HG02759 (cell line): ENCODE measurements around the gene TRAPPC3L.
A peak's percentile ranks its signal among the peaks of the same experiment; 100 is the strongest.

Source experiments
- ATAC-seq: cut with Tn5 transposase; IDR thresholded peaks from one replicate; pipeline ENCODE4 v1.9.1; 2021; ENCODE audit warnings: mild to moderate bottlenecking, moderate library complexity; ENCODE audit not compliant: unreplicated experiment

TRAPPC3L gene

GRCh38 chr6:116545651-116546050, at the start of gene TRAPPC3L:
Gene TRAPPC3L, minus strand, starts transcription at chr6:116545684. Its CDS starts 170 bp downstream, at chr6:116545514.
- no peak for ATAC-seq

DNA sequence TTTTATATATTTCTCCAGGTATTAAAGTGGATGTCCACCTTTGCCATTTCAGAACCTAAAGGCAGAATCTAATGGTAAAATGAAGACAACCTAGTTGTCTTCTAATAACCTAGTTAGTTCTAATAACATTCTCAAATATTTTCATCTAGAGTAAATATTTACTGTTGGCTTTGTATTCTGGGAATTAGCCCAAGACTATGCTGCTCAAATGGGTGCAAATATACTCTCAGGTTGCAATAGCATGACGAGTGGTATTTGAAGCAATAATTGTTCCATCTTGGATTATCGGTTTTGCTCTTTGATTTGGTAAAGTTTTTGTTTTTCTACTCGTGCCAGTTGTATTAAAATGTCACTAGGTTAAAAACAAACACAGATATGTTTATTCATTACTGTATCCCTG, 49.8 kb upstream of the TRAPPC3L start:
- no peak for ATAC-seq

GRCh38 chr6:116586738-116587137, 41.3 kb upstream of the TRAPPC3L start:
- ATAC-seq: no peak

DNA sequence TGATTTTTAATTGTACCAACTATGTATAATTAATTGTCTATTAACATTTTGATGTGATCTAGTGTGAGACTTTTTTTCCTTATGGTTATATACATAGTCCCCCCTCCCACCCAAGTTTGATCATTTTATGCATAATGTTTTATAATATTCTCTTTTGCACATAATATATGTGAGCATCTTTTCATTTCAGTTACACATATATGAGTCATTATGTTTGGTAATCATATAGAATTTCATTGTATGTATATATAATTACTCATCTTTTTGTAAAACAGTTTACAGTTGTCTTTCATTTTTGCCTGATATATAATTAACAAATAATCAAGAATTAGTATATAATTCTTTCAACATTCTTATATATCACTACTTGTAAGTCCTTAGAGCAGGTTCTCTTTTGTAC, 40.8 kb upstream of the TRAPPC3L start:
- ATAC-seq: no peak

- ATAC-seq: no peak
Observed at GRCh38 chr6:116580198-116580597, 34.7 kb upstream of the TRAPPC3L start.

GRCh38 chr6:116579143-116579542, 33.7 kb upstream of the TRAPPC3L start:
- no peak for ATAC-seq

DNA sequence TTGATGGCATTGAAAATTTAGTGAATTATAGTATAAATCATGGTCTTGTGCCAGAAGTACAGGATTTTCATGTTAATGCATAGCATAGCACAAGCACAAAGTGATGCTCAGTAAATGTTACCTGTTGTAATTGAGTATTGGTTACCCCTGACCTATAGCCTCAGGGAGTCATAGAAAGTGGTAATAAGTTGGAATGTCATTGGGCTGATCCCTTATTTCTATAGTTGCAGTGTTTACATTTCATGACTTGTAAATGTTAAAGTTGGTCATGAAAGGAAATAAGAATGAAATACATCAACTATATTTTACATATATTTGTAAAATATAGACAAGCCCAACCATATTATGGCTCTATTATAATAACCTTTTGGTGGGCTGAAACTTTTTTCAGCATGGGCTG, 32.9 kb upstream of the TRAPPC3L start:
- no peak for ATAC-seq

- no peak for ATAC-seq
Observed at GRCh38 chr6:116577486-116577885, 32.0 kb upstream of the TRAPPC3L start.

DNA sequence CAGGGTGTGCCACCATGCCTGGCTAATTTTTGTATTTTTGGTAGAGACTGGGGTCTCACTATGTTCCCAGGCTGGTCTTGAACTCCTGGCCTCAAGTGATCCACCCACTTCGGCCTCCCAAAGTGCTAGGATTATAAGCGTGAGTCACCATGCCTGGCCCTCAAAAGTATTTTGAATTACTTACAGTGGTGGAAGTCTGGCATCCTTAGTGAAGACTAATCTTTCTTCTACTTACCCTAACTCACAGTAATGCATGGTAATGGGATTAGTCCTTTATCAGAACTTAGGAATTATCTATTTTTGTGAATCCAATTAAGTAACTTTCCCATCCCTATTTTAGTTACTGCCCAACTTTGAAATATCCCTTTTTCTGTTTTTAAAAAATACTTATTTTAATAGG, 29.7 kb upstream of the TRAPPC3L start:
- no peak for ATAC-seq

- no peak for ATAC-seq
Observed at GRCh38 chr6:116572162-116572561, 26.7 kb upstream of the TRAPPC3L start.

- no peak for ATAC-seq
Observed at GRCh38 chr6:116571683-116572000, 26.2 kb upstream of the TRAPPC3L start.

GRCh38 chr6:116570856-116571682, 25.6 kb upstream of the TRAPPC3L start, which contains the start of gene RWDD1:
Gene RWDD1, plus strand, starts transcription at chr6:116571504. Its CDS starts 79 bp downstream, at chr6:116571583.
- peak; percentile 94 for ATAC-seq

DNA sequence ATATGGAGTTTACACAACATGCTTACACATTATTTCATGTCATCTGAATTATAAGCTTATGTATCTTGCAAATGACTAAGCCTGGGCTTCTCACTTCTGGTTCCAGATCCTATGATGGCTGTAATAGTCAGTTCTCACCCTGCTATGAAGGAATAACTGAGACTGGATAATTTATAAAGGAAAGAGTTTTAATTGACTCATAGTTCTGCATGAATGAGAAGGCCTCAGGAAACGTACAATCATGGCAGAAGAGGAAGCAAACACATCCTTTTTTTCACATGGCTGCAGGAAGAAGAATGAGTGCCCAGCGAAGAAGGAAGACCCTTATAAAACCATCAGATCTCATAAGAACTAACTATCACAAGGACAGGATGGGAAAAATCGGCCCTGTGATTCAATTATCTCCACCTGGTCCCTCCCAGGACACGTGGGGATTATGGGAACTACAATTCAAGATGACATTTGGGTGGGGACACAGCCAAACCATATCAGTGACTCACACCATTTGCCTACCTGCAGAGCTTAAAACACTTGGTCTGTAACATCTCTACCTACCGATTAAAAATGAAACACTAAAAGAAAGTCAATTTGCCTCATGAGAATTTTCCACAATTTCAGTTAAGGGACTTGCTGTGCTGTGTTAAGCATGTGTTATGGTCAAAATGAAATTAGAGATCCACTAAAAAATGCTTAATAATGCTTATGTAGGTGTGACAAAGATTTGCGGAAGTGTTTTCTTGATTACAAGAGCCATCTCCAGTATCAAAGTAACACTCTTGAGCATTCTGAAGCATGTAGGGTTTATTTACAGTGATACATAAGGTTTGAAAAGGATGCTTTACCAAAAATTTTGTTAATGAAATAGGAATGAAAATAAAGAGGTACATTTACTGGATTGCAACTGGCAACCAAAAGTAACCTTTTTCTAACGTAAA, 23.6 kb upstream of the TRAPPC3L start:
- no peak for ATAC-seq

DNA sequence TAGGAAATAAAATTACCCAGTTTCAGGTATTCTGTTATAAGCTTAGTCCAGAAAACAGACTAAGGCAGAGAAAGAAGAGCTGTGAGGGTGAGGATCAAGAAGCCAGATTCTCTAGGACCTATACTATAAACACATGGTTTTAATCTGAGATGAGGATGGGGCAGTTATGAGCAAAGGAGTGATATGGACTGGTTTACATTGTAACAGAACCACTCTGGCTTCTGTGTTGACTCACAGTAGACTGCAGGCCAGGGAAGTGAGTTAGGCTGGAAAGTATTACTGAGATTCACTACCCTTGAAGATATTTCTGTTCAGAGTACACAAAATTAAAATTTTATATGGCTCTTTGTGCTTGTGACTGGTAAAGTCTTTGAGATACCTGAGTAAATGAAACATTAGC, 22.6 kb upstream of the TRAPPC3L start:
- ATAC-seq: no peak

GRCh38 chr6:116564921-116565872, 19.7 kb upstream of the TRAPPC3L start:
- peak; percentile 68 for ATAC-seq

GRCh38 chr6:116564311-116564710, 18.8 kb upstream of the TRAPPC3L start:
- ATAC-seq: no peak

GRCh38 chr6:116563830-116564229, 18.3 kb upstream of the TRAPPC3L start:
- no peak for ATAC-seq

GRCh38 chr6:116562614-116563013, 17.1 kb upstream of the TRAPPC3L start:
- ATAC-seq: no peak

DNA sequence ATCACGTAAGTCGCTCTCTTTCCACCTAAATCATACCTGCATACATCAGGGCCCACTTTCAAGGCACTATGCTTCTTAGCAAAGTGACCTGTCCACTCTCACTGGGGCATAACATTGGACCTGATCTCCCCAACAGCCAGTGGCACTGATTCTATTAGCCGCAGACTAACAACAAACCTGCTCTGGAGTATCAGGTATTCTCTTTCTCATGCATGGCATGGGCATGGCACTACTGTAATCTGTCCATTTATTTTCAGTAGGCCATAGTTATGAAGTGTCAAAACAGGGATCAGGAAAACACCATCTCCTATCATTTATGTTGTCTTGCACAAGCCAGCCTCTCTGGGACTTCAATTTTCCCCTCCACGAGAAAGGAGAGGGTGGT, 16.5 kb upstream of the TRAPPC3L start:
- ATAC-seq: no peak

DNA sequence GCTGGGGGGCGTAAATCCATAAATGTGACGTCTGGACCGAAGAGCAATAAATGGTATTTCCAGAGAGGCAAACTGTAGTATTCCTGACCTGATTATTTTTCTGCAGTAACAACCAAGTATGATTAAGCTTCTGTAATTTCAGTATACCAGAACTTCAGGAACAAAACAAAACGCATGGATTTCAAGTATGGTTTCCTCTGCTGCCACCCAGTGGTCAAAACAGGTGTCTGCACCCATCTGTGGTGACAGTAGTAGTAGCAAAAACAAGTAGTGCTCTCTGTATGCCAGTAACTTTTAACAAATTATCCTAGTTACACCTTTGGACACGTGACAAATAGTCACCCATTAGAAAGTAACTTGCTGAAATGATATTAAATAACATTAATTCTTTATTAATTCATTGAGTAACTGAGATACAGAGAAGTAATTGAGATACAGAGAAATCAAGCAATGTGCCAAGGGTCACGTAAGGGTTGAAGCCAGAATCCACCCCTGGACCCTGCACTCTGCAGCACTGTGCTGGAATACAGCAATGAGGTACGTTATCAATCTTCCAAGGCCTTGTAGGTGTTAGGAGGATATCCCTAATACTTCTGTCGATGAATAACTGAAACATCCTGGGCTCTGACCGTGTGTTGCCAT, 16.0 kb upstream of the TRAPPC3L start:
- ATAC-seq: peak; percentile 56
